Activated gamma-delta T cell treated with Interleukin-2 at 50 U/mL for 16 hours (primary cell): ENCODE measurements around the gene TAF10.

Experiments used
- DNase-seq: peaks from one replicate; pipeline ENCODE4 v3.0.0-alpha.2; 2020

TAF10 gene

DNA sequence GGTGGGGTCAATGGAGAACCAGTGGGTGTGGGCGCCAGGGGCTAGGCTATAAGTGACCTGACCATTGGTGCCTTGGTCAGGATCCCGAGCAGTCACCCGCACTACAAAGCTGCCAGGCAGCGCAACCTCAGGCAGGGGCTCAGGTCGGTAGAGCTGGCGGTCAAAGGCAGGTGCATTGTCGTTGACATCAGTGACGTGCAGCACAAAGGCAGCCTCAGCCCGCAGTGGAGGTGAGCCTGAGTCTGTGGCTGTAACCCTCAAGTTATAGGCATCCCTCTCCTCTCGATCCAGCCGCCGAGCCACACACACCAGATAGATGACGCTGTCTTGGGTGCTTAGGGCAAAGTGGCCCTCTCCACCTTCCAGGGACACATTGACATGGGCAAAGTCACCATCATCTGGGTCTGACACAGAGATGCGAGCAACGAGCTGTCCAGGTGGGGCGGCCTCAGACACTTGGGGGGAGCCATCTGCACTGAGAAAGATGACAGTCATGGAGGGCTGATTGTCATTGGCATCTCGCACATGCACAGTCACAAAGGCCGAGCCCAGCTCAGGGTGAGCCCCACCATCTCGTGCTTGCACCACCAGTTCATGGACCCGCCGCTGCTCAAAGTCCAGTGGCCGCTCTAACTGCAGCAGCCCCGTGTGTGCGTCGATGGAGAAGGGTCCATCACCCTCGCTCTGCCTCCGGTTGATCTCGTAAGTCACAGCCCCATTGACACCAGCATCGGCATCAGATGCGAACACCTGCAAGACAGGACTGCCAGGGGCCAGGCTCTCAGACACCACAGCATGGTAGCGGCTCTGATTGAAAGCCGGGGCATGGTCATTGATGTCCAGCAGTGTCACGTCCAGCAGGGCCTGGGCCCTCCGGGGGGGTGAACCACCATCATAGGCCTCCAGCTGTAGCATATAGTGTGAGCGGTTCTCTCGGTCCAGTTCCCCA is 28.3 kb upstream of the TAF10 start:
- DNase-seq = no peak

DNA sequence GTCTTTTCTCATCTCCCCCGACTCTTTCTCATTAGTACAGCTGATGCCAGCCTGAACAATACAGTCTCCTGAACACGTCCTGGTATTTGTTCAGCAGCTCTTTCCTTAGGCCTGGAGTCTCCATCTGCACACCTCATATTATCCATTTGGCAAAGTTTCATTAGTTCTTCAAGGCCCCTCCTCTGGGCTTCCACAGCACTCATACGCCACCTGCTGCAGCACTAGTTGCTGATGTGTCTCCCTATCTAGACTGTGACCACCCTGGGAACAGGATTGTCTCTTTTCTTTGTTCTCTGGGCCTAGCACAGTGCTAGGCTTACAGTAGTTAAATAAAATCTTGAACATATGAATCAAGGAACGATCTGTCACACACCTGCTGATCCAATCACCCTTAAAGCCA is 26.4 kb upstream of the TAF10 start:
- DNase-seq = no peak

DNA sequence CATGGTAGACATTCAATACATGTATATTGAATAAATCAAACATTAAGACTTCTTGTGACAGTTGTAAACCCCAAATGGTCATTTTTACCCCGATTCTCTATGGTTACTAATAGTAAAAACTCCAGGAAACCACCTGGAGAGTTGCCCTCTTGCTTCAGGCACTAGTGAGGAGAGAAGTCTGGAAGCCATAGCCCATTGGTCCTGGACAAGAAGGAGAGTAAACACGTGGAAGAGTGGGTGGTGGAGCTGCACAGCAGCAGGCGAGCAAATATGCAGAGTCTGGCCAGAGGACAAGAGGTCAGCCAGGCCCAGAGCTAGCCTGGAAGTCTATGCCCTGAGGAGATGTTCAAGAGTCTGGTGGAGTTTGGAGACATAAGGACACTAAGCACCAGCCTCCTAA is 25.9 kb upstream of the TAF10 start:
- DNase-seq = no peak

DNA sequence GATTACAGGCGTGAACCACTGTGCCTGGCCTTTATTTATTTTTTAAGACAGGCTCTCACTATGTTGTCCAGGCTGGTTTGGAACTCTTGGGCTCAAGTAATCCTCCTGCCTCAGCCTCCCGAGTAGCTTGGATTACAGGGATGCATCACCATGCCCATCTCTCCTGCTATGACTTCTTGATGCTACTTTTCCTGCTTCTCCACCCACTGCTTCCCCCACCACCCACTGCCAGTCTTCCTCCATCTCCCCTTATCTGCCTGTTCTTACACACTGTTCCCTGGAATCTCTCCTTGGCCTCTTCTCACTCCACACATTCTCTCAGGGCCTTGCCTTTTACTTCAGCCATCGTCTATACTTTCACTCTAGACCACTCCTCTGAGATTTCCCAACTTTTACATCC is 24.5 kb upstream of the TAF10 start:
- DNase-seq = no peak

DNA sequence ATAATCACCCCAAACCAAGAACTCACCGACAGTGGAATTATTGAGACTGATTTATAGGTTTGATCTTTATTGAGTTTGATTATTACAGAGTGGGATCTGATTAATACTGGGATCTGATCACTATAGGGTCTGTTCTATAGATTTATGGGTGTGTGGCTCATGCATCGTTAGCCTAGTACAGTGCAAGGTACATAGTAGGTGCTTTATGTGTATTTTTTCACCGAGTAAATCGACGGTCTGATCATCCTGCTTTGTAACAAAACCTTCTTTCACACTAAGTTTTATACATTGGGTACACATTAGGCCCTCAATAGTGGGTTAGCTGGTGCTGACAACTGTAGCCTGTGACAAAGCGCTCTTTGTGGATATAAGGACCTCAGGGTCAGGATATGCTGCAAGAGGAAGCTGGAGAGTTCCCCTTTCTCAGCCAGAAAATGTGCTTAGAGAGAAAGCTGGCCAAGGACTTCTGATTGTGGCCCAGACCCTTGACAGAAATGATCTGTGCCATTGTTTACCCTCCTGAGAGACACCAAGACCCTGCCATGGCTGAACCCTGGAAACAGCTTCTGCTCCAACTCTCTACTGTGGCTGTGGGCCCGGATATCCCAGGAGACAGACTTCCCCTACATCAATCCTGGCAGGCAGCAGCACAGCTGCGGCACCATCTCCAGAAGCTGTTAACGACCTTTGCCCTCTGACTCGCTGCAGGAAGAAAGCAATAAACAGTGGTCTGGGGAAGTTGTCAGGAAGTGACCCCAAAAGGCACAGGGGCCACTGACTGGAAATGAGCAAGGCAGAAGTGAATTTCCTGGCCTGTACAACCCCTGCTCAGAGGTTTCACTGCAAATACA is 23.3 kb upstream of the TAF10 start:
- DNase-seq = no peak

DNA sequence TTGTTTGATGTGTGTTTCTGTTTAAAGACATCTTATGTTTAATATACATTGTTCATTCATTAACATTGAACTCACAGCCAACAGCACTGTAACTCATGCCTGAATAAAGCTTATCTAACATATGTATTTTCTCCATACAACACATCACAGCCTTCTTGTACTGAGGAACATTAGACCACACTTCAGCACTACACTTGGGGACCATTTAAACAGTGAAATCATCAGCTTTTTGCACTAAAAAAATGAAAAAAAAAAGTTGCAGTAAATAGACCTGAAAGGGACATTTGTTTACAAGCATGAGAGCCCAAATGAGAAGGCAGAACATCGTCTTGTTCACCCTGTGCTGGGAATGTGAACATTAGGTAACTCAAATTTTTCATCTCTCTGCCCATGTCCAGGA is 22.5 kb upstream of the TAF10 start:
- DNase-seq = no peak

DNA sequence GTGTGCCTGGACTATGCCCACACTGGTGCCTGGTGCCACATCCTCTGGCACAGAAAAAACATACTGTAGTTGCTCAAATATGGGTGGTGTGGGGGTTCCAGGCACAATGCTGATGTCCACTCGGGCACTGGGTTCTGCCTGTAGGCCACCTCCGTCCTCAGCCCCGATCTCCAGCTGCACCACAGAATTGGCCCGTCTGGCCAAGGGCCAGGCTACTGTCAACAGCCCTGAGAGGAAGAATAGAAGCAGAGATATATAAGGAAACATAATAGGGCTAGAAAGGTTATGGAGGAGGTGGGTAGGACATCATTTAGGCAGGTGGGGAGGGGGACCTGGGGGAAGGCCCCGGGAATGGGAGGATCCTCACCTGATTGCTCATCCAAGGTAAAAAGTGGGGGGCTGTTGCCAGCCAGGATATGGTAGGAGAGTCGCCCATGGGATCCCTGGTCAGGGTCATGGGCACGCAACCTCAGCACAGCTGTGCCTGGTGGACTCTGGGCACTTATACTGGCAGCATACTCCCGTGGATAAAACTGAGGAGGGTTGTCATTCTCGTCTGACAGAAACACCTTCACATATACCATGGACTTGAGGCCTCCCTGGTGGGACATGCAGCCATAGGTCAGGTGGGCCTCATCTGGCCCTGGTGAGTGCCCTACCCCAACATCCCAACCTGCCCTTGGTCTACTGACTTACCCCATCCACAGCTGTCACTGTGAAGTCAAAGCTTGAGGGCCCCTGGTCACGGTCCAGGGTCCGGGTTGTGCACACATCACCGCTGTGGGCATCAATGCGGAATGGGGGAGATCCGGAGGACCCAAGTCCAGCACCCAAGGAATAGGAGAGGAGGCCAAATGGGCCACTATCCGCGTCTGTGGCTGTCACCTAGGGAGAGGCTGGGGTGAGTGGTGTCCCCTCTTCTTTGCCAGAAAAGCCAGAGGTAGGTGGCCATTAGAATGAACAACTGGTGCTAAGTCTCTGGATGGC is 21.7 kb upstream of the TAF10 start:
- no peak for DNase-seq

DNA sequence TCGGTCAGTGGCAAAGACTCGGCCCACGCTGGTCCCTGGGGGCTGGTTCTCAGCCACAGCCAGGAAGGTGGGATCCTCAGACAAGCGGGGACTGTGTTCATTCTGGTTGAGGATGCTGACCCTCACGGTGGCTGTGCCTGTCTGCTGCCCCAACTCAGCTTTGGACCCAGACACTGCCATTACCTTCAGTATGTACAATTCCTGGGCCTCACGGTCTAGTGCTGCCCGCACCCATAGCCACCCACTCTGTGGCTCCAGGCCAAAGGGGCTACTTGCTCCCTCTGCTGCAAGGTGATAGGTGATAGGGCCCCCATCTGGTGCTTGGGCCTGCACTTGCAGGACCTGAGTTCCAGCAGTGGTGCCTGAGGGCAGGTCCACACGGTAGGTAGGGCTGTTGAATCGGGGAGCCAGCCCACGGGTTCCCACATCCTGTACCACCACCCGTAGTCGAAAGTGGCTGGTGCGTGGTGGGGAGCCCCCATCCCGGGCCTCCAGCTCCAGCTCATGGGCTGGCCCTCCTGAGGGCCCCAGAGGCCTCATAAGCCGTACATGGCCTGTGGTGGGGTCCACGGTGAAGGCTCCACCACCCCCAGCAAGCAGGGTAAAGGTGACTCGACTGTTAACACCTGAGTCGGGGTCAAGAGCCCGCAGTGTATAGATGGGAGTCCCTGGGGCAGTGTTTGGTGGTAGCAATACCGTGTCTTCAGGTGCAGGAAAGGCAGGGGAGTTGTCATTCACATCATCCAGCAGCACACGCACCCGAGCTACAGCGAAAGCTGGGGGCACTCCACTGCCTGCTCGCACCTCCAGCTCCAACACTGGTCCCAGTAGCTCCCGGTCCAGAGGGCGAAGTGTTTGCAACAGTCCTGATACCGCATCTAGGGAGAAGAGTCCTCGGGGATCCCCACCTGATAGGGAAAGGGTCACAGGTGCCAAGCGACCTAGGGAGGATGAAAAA is 20.4 kb upstream of the TAF10 start:
- DNase-seq = no peak

DNA sequence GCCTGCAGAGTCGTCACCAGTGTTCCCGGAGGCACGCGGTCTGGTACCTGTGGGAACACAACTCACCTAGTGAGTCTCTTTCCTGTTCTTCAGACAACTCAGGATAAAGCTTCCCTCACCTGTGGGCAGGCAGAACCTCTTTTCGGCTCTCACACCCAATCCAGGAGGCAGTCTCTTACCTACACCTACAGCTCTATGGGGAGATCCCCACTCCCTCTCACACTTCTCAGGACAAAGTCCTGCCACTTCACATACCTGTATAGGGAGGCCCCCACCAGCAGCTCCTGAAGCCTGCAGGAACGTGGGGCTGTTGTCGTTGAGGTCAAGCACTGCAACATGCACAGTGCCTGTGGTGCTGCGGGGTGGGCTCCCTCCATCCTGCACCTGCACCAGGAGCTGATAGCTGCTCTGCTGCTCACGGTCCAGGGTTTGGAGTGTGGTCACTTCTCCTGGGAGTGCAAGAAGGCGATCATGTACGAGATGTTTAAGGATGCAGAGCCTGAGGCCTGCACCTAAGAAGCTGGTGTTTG is 19.4 kb upstream of the TAF10 start:
- no peak for DNase-seq

- no peak for DNase-seq
Observed at GRCh38 chr11:6630632-6631291, 18.7 kb upstream of the TAF10 start.

DNA sequence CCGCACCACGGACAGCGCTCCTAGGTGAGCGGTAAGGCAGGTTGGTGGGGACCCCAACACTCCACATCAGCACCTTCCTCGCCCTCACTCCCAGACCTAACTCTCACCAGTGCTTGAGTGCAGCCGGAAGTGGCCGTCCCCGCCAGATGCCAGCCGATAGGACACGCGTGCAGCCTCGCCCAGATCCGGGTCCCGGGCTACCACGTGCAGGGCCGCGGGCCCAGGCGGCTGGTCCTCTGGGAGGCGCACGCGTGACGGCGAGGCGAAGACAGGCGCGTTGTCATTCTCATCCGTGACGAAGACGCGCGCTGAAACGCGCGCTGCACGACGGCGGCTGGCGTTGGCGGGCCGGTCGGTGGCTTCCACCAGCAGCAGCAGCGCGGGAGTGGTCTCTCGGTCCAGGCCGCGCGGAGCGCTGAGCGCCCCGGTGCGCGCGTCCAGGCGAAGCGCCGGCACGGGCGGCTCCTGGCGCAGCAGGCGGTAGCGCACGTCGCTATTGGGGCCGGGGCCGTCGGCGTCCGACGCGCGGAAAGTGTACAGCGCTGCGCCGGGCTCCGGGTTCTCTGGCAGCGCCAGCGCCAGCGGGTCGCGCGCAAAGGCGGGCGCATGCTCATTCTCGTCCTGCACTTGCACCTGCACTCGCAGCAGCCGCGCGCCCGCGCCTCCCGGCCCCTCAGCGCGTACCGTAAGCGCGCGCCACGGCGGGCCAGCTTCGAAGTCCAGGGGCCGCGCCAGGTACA is 18.0 kb upstream of the TAF10 start:
- DNase-seq = no peak

- DNase-seq = no peak
Observed at GRCh38 chr11:6629573-6629891, 17.5 kb upstream of the TAF10 start.

- no peak for DNase-seq
Observed at GRCh38 chr11:6628526-6628925, 16.5 kb upstream of the TAF10 start.

GRCh38 chr11:6627762-6628241 is 15.8 kb upstream of the TAF10 start:
- no peak for DNase-seq

- DNase-seq = no peak
Observed at GRCh38 chr11:6626971-6627761, 15.2 kb upstream of the TAF10 start.

DNA sequence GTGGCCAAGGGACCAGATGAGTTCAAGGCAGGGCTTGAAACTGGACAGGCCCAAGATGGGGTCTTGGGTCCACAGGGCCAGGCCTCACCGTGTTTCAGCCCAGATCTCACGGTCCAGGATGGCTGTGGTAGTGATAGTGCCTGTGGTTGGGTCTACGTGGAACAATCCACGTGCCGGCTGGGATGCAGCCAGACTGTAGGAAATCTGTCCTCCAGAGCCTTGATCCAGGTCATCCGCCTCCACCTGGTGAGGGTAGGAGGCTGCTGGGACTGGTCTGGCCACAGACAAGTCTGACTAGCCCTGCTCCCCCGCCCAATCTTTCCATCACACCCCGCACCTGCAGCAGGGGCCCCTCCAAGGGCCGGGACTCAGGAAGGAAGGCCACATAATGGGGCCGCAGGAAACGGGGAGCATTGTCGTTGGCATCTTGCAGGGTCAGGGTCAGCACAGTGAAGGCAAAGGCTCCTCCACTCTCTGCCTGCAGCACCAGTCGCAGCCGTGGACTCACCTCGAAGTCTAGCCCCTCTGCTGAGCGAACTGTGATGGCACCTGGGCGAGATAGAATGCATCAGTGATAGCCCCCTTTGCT is 13.9 kb upstream of the TAF10 start:
- DNase-seq = no peak

GRCh38 chr11:6625156-6625831 is 13.3 kb upstream of the TAF10 start:
- no peak for DNase-seq
